GM12875 (cell line): ENCODE results near the gene LPCAT3.

Experiments
- H3K4me3 ChIP-seq: one replicate; pipeline ENCODE4 v1.5.1; 2011; ENCODE audit warnings: low read depth, low read length, control low read depth
- CTCF ChIP-seq: IDR thresholded peaks from 2 replicates; pipeline ENCODE4 v1.5.1; 2011; ENCODE audit warnings: low read depth, mild to moderate bottlenecking, control low read depth, inconsistent platforms, low read length, moderate library complexity, borderline replicate concordance; ENCODE audit not compliant: insufficient read depth

LPCAT3 gene

GRCh38 chr12:6936636-6937480, 81.4 kb downstream of the LPCAT3 start:
- peak overlapping the region; percentile 96 for H3K4me3 ChIP-seq

GRCh38 chr12:6936194-6936635, 82.1 kb downstream of the LPCAT3 start:
- no peak for TF ChIP-seq CTCF
- H3K4me3 ChIP-seq: peak overlapping the region; percentile 96

More at GRCh38 chr12:6936636-6937480, 81.4 kb downstream of the LPCAT3 start:
- TF ChIP-seq CTCF: no peak; the same call in 1 of the 2 replicates

GRCh38 chr12:6935371-6936193, 82.7 kb downstream of the LPCAT3 start:
- no peak for TF ChIP-seq CTCF
- H3K4me3 ChIP-seq: peak overlapping the region; percentile 5

GRCh38 chr12:6934110-6934509, 84.2 kb downstream of the LPCAT3 start:
- no peak for TF ChIP-seq CTCF
- H3K4me3 ChIP-seq: no peak overlapping the region

- TF ChIP-seq CTCF: no peak
- H3K4me3 ChIP-seq: no peak overlapping the region
These were observed 85.5 kb downstream of the LPCAT3 start for GRCh38 chr12:6932766-6933165.

- TF ChIP-seq CTCF: no peak
- peak overlapping the region; percentile 85 for H3K4me3 ChIP-seq
These were observed 88.5 kb downstream of the LPCAT3 start for GRCh38 chr12:6929466-6930452.
